K562 (cell line): ENCODE measurements around the gene VLDLR. TPM values are rescaled to one million over a fixed set of nuclear protein-coding genes. Genes with fewer than 3 reads are reported as not detected.

Experiments
- ATAC-seq: fragments of 200-7000 bp; cut with Tn5 transposase; 3 replicates; pipeline ENCODE4 v1.9.1; 2020; ENCODE audit warnings: moderate library complexity
- BruUV-seq: library from RNA; stranded (reverse); fragments of 400-500 nt; replicated peaks from 2 replicates; lab custom pipeline; 2021; lab: Mats Ljungman, UMichigan
- CTCF ChIA-PET: fragments of 300-600 bp; formaldehyde crosslinking; extraction: SDS; loops from one replicate; lab custom pipeline; 2021; ENCODE audit warnings: low intra/inter-chr PET ratio; lab: Yijun Ruan, JAX
- POLR2A ChIA-PET: fragments of 300-600, 350-650 bp; sonication (Branson Sonifier 250); formaldehyde crosslinking; extraction: SDS; loops from one replicate; lab custom pipeline; 2021; ENCODE audit warnings: antibody characterized with exemption, inconsistent platforms; lab: Yijun Ruan, JAX
- DNase-seq, 4 experiments: peaks; one replicate each; pipeline versions ENCODE4 v3.0.0 to v3.0.0-alpha.2; 2011 to 2018; ENCODE audit warnings: low spot score in 3 of 4, mixed read lengths in 3 of 4; ENCODE audit errors: extremely low read depth in 1 of 4
- FAIRE-seq: peaks from 2 replicates; lab custom pipeline; 2011; peaks lifted over from hg19 to GRCh38; lab: Jason Lieb, UNC
- H2AFZ ChIP-seq: 2 replicates; pipeline ENCODE4 v1.6.0; 2011; ENCODE audit warnings: low read depth, low read length, control low read depth, inconsistent platforms
- H3K27ac ChIP-seq: fragments of 200-600 bp; 3 replicates; pipeline ENCODE4 v1.8.0; 2011; ENCODE audit warnings: low read depth, mild to moderate bottlenecking, control low read depth, inconsistent platforms, low read length, moderate library complexity, mixed read lengths; ENCODE audit errors: extremely low read depth
- H3K27me3 ChIP-seq, 2 experiments: fragments of 300-600 bp in 1 of 2; 2 replicates in 1 of 2; 3 replicates in 1 of 2; pipeline versions ENCODE4 v1.6.0 to v1.8.0; 2011; ENCODE audit warnings: inconsistent platforms in 2 of 2, low read length in 2 of 2, mild to moderate bottlenecking in 1 of 2, mixed read lengths in 1 of 2, moderate library complexity in 1 of 2; ENCODE audit not compliant: control insufficient read depth in 2 of 2, insufficient read depth in 2 of 2
- H3K36me3 ChIP-seq: fragments of 300-600 bp; 3 replicates; pipeline ENCODE4 v1.8.0; 2011; ENCODE audit warnings: mild to moderate bottlenecking, low read length, inconsistent platforms; ENCODE audit not compliant: control insufficient read depth, insufficient read depth
- H3K4me1 ChIP-seq, 2 experiments: fragments of 200-600 bp in 1 of 2; replicated peaks in 1 of 2; 2 replicates in 1 of 2; 3 replicates in 1 of 2; pipeline versions ENCODE4 v1.5.1 to v1.8.0; 2011; ENCODE audit warnings: inconsistent platforms in 2 of 2, low read length in 2 of 2, mild to moderate bottlenecking in 1 of 2, mixed read lengths in 1 of 2, moderate library complexity in 1 of 2; ENCODE audit not compliant: control insufficient read depth in 2 of 2, insufficient read depth in 2 of 2
- H3K4me2 ChIP-seq: 2 replicates; pipeline ENCODE4 v1.6.1; 2011; ENCODE audit warnings: low read length, control low read depth, inconsistent platforms, mixed read lengths; ENCODE audit not compliant: insufficient read depth
- H3K4me3 ChIP-seq: fragments of 200-600 bp; sonication (generic), shearing (Covaris generic); 2 replicates; pipeline ENCODE4 v1.5.1; 2016; ENCODE audit warnings: control low read depth, inconsistent platforms
- H3K79me2 ChIP-seq: fragments of 200-600 bp; 3 replicates; pipeline ENCODE4 v1.8.0; 2011; ENCODE audit warnings: low read length, inconsistent platforms; ENCODE audit not compliant: control insufficient read depth, insufficient read depth
- H3K9ac ChIP-seq, 2 experiments: 2 replicates each; pipeline versions ENCODE4 v1.6.0 to v1.6.1; 2011; ENCODE audit warnings: low read depth in 2 of 2, low read length in 2 of 2, control low read depth in 1 of 2, inconsistent platforms in 1 of 2, mild to moderate bottlenecking in 1 of 2, mixed read lengths in 1 of 2; ENCODE audit not compliant: insufficient read depth in 1 of 2
- H3K9me1 ChIP-seq: one replicate; pipeline ENCODE4 v1.6.0; 2011; ENCODE audit warnings: inconsistent platforms, mild to moderate bottlenecking, low read length, moderate library complexity; ENCODE audit not compliant: control insufficient read depth, insufficient read depth
- H3K9me3 ChIP-seq: replicated peaks from 2 replicates; pipeline ENCODE4 v1.5.1; 2011; ENCODE audit warnings: low read depth, low read length, inconsistent platforms; ENCODE audit not compliant: control insufficient read depth, insufficient read depth
- H4K20me1 ChIP-seq: replicated peaks from 2 replicates; pipeline ENCODE4 v1.6.1; 2011; ENCODE audit warnings: low read length, inconsistent platforms, mixed read lengths; ENCODE audit not compliant: control insufficient read depth, insufficient read depth
- SIN3B ChIP-seq: fragments of 450-650 bp; IDR thresholded peaks from 2 replicates; pipeline ENCODE4 v1.6.1; 2017; ENCODE audit warnings: low read depth, mild to moderate bottlenecking, moderate library complexity
- ZFP36 ChIP-seq: fragments of 150-350 bp; IDR thresholded peaks from 2 replicates; pipeline ENCODE4 v1.6.1; 2018; ENCODE audit warnings: low read length, low read depth; ENCODE audit not compliant: partially characterized antibody
- WGBS: fragments of 100-300 bp; shearing (Covaris generic); methylation state at CpG from one replicate; pipeline ENCODE4 v1.1.6; 2016; ENCODE audit warnings: low coverage, mixed read lengths; ENCODE audit not compliant: insufficient coverage; ENCODE audit errors: missing lambda C conversion rate; 5-methylcytosine and 5-hydroxymethylcytosine counted together
- in situ Hi-C: fragments of 300-500 bp; cut with MboI; formaldehyde crosslinking; loops from 4 replicates; pipeline ENCODE4 v1.15.0; 2018; ENCODE audit warnings: inconsistent platforms, mixed read lengths
- intact Hi-C: fragments of 100-400 bp; cut with micrococcal nuclease; formaldehyde crosslinking; loops from 2 replicates; pipeline ENCODE4 v1.14.2; 2022
- polyA plus RNA-seq, 8 experiments: library from polyadenylated mRNA; depleted of rRNA in 4 of 8; stranded (reverse) in 5 of 8; unstranded in 3 of 8; fragments of >200 nt; fragmentation: Nextera tagmentation in 2 of 8; fragmentation: Illumina TruSeq in 1 of 8; extraction: Ambion mirVana in 2 of 8; extraction: Trizol in 1 of 8; gene quantifications; 2 replicates each; pipeline versions ENCODE4 v1.2.1 to v1.2.3, GENCODE V29; 2011 to 2014; ENCODE audit warnings: inconsistent platforms in 1 of 8, missing spikeins in 1 of 8
- total RNA-seq, 7 experiments: library from RNA; depleted of rRNA in 6 of 7; stranded (reverse); fragments of >200 nt in 6 of 7; fragmentation: Illumina TruSeq in 2 of 7; extraction: Trizol in 2 of 7; gene quantifications; 2 replicates each; pipeline versions ENCODE4 v1.2.1 to v1.2.3, GENCODE V29; 2011 to 2021; ENCODE audit warnings: low replicate concordance in 1 of 7
- TF ChIP-seq, protein P1 (sequence below): fragments of 250-450 bp; sonication (Bioruptor Pico); IDR thresholded peaks from 2 replicates; pipeline ENCODE4 v1.4.0; 2020
- TF ChIP-seq, protein P2 (sequence below), 2 experiments: fragments of 450-650 bp in 1 of 2; IDR thresholded peaks; 2 replicates each; pipeline ENCODE4 v1.6.1; 2011 to 2017; ENCODE audit warnings: low read depth in 2 of 2, antibody characterized with exemption in 1 of 2, borderline replicate concordance in 1 of 2, low read length in 1 of 2, mild to moderate bottlenecking in 1 of 2, mixed read lengths in 1 of 2; ENCODE audit not compliant: control insufficient read depth in 1 of 2
- TF ChIP-seq, protein P3 (sequence below): sonication (generic); formaldehyde crosslinking; IDR thresholded peaks from 2 replicates; pipeline ENCODE4 v1.8.0; 2023; ENCODE audit warnings: mild to moderate bottlenecking, missing genetic modification reagents
- TF ChIP-seq, protein P4 (sequence below): fragments of 450-650 bp; formaldehyde crosslinking; IDR thresholded peaks from 2 replicates; pipeline ENCODE4 v1.4.0; 2022; ENCODE audit warnings: mild to moderate bottlenecking, moderate library complexity
- TF ChIP-seq, protein P5 (sequence below): fragments of 450-650 bp; formaldehyde crosslinking; IDR thresholded peaks from 2 replicates; pipeline ENCODE4 v1.4.0; 2022; ENCODE audit warnings: missing genetic modification characterization

The VLDLR gene
- total and polyA plus RNA-seq, 9 of the 15 experiments (the other 6 are each of a cell fraction or from before 2014, with no cell fraction given): 0.03 to 0.58 (median 0.08) TPM

DNA sequence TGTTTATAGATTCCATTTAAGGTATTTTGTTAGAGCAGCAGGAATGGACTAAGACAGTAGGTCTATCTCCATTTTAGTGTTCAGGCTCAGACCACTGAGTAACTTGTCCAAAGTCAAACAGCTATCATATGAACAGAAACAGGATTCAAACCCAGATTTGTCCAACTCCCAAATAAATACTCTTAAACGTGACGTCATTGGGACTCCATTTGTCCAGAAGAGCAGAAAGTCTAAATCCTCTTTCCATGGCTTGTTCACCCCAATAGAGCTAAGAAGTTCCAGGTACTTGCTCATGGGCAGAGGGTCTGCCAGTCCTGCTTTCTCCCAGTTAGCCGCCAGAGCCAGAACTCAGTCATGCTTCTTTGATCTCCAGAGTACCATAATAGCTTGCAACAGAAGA is 16.3 kb upstream of the VLDLR start (continued):
- TF ChIP-seq, protein P1, sequence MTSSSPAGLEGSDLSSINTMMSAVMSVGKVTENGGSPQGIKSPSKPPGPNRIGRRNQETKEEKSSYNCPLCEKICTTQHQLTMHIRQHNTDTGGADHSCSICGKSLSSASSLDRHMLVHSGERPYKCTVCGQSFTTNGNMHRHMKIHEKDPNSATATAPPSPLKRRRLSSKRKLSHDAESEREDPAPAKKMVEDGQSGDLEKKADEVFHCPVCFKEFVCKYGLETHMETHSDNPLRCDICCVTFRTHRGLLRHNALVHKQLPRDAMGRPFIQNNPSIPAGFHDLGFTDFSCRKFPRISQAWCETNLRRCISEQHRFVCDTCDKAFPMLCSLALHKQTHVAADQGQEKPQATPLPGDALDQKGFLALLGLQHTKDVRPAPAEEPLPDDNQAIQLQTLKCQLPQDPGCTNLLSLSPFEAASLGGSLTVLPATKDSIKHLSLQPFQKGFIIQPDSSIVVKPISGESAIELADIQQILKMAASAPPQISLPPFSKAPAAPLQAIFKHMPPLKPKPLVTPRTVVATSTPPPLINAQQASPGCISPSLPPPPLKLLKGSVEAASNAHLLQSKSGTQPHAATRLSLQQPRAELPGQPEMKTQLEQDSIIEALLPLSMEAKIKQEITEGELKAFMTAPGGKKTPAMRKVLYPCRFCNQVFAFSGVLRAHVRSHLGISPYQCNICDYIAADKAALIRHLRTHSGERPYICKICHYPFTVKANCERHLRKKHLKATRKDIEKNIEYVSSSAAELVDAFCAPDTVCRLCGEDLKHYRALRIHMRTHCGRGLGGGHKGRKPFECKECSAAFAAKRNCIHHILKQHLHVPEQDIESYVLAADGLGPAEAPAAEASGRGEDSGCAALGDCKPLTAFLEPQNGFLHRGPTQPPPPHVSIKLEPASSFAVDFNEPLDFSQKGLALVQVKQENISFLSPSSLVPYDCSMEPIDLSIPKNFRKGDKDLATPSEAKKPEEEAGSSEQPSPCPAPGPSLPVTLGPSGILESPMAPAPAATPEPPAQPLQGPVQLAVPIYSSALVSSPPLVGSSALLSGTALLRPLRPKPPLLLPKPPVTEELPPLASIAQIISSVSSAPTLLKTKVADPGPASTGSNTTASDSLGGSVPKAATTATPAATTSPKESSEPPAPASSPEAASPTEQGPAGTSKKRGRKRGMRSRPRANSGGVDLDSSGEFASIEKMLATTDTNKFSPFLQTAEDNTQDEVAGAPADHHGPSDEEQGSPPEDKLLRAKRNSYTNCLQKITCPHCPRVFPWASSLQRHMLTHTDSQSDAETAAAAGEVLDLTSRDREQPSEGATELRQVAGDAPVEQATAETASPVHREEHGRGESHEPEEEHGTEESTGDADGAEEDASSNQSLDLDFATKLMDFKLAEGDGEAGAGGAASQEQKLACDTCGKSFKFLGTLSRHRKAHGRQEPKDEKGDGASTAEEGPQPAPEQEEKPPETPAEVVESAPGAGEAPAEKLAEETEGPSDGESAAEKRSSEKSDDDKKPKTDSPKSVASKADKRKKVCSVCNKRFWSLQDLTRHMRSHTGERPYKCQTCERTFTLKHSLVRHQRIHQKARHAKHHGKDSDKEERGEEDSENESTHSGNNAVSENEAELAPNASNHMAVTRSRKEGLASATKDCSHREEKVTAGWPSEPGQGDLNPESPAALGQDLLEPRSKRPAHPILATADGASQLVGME: no peak

DNA sequence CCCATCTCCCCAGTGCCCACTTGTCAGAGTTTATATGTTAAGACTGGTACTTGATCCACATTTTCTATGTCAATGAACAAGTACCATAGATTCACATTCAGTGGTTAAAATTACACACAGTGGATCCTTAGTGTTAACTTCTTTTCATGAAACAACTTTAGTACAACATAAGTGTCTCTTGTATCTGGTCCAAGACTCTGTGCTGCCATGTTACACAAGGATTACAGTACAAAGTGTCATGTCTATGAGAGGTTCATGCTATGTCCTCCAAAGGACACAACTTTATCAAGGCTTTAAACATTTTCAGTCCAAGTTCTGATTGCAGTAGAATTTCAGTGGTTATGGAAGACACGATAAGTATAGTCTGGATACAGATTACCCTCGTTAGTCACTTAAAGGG is 13.3 kb upstream of the VLDLR start:
- POLR2A ChIA-PET: no interaction called here
- no peaks in the 10 kb centered on the region for H3K4me1 ChIP-seq
- no peak for ATAC-seq
- TF ChIP-seq, protein P2, sequence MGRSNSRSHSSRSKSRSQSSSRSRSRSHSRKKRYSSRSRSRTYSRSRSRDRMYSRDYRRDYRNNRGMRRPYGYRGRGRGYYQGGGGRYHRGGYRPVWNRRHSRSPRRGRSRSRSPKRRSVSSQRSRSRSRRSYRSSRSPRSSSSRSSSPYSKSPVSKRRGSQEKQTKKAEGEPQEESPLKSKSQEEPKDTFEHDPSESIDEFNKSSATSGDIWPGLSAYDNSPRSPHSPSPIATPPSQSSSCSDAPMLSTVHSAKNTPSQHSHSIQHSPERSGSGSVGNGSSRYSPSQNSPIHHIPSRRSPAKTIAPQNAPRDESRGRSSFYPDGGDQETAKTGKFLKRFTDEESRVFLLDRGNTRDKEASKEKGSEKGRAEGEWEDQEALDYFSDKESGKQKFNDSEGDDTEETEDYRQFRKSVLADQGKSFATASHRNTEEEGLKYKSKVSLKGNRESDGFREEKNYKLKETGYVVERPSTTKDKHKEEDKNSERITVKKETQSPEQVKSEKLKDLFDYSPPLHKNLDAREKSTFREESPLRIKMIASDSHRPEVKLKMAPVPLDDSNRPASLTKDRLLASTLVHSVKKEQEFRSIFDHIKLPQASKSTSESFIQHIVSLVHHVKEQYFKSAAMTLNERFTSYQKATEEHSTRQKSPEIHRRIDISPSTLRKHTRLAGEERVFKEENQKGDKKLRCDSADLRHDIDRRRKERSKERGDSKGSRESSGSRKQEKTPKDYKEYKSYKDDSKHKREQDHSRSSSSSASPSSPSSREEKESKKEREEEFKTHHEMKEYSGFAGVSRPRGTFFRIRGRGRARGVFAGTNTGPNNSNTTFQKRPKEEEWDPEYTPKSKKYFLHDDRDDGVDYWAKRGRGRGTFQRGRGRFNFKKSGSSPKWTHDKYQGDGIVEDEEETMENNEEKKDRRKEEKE (IDR thresholded peaks at IDR 0.05; ENCODE audit: borderline replicate concordance in 1 of 2, control insufficient read depth in 1 of 2, low read depth in 2 of 2, low read length in 1 of 2): no peak
- TF ChIP-seq, protein P3, sequence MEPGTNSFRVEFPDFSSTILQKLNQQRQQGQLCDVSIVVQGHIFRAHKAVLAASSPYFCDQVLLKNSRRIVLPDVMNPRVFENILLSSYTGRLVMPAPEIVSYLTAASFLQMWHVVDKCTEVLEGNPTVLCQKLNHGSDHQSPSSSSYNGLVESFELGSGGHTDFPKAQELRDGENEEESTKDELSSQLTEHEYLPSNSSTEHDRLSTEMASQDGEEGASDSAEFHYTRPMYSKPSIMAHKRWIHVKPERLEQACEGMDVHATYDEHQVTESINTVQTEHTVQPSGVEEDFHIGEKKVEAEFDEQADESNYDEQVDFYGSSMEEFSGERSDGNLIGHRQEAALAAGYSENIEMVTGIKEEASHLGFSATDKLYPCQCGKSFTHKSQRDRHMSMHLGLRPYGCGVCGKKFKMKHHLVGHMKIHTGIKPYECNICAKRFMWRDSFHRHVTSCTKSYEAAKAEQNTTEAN (CRISPR knock-in tag): no peak
- TF ChIP-seq, protein P4, sequence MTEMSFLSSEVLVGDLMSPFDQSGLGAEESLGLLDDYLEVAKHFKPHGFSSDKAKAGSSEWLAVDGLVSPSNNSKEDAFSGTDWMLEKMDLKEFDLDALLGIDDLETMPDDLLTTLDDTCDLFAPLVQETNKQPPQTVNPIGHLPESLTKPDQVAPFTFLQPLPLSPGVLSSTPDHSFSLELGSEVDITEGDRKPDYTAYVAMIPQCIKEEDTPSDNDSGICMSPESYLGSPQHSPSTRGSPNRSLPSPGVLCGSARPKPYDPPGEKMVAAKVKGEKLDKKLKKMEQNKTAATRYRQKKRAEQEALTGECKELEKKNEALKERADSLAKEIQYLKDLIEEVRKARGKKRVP (CRISPR knock-in tag): no peak
- no peak for TF ChIP-seq ZFP36
- TF ChIP-seq SIN3B: no peak
- TF ChIP-seq, protein P5, sequence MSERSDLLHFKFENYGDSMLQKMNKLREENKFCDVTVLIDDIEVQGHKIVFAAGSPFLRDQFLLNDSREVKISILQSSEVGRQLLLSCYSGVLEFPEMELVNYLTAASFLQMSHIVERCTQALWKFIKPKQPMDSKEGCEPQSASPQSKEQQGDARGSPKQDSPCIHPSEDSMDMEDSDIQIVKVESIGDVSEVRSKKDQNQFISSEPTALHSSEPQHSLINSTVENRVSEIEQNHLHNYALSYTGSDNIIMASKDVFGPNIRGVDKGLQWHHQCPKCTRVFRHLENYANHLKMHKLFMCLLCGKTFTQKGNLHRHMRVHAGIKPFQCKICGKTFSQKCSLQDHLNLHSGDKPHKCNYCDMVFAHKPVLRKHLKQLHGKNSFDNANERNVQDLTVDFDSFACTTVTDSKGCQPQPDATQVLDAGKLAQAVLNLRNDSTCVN: no peak

More for the DNA sequence above, 13.3 kb upstream of the VLDLR start:
- DNase-seq (no peak), FAIRE-seq (no peak)
- H3K4me3 ChIP-seq: no peak overlapping the region
- intact Hi-C loops (no loop called here), in situ Hi-C loops (no loop called here)
- H3K4me2 ChIP-seq: no peak overlapping the region
- no peaks in the 10 kb centered on the region for H3K9me1 ChIP-seq
- BruUV-seq: no TSS peak
- CTCF ChIA-PET: no interaction called here
- H4K20me1 ChIP-seq: no peaks in the 10 kb centered on the region
- H3K9me3 ChIP-seq: no peaks in the 10 kb centered on the region
- H3K9ac ChIP-seq: no peak overlapping the region
- no peaks in the 10 kb centered on the region for H3K79me2 ChIP-seq
- no peaks in the 10 kb centered on the region for H3K36me3 ChIP-seq
- H2AFZ ChIP-seq: no peak overlapping the region
- H3K27me3 ChIP-seq: no peaks in the 10 kb centered on the region; a peak in 1 of 5 replicates
- no peak overlapping the region for H3K27ac ChIP-seq
- WGBS: 0% methylated on average over 2 of the region's 2 CpGs
